Activated CD4-positive, CD25-positive, alpha-beta regulatory T cell treated with anti-CD3 and anti-CD28 coated beads, Interleukin-2, amount 50 U/mL, for 24 hours (primary cell): ENCODE measurements around the gene CADM1.

Experiments used
- ATAC-seq, 2 donors: fragments of 150-1000 bp; cut with Tn5 transposase; one replicate each; pipeline ENCODE4 v1.10.0; 2021; ENCODE audit warnings: mild to moderate bottlenecking in 1 of 2, moderate library complexity in 1 of 2

CADM1 gene

DNA sequence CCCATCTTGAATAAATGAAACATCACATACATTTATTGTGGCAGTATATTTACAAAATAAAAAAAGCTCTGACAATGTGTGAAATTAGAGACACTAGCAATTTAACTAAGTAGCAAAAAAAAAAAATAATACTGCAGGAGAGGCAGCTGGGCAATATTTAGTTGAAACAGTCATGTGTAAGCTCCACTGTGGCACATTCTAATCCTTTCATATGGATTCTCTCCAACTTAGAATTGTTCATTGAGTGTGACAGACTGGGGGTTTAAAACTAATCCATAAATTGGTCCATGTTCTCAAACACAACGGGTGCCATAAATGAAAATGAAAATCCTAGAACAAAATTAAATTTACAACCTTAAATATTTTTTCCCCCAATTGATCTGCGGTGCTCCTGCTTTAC is 302.1 kb downstream of the CADM1 start:
- ATAC-seq, result no peak

DNA sequence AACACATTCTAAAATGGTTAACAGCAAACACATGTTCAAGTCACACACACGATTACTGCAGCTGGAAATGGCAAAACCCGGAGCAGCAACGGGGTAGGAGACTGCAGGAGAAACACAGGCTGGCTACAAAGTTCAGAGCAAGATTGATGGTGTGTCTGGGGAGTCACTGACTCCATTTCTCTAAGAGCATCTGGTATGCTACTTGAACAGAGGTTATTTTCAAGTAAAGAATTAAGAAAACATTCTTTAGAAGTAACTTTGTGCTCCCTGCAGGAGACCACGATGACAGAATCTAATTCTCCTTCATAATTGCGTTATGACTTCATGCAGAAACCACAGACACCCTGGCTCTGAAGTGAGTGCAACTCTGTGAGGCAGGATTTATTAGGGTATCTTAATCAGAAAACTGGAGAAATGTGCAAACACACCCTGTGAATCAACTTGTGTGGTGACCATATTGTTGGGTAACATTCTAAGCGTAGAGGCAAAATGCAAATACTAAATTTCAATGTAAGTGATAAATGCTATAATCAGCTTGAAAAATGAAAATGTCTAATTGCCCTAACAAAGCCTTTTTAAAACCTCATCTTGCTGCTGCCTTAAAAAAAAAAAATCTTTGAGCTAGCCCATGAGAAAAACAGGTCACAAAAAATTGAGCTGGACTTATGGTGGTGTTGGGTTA is 303.0 kb downstream of the CADM1 start:
- ATAC-seq, result peak; percentile 17 to 33

DNA sequence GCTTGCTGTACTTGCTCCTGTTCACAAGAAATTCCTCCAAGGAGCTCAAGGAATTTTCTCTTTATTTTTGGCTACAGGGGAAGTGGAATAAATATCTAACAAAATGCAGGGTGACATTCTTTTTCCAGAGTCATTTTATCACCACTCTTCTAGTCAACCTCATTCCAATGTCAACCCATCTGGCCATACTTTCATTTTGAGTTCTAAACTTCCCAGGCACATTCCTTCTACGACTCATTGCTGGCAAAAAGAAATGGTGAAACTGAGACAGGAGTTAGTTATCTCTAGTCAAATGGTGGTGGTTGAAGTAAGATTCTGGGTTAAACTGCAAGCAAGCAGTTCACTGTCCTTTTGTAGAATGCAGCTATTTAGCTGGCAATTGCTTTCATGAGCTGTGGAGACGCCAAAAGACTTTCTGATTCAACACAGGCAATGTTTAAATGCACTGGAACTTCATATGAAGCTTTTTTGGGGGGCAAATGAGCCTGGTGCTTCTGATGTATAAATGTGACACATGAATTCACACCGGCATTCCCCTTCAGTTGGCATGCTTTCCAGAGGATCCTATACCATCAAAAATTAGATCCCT is 304.6 kb downstream of the CADM1 start:
- no peak for ATAC-seq

DNA sequence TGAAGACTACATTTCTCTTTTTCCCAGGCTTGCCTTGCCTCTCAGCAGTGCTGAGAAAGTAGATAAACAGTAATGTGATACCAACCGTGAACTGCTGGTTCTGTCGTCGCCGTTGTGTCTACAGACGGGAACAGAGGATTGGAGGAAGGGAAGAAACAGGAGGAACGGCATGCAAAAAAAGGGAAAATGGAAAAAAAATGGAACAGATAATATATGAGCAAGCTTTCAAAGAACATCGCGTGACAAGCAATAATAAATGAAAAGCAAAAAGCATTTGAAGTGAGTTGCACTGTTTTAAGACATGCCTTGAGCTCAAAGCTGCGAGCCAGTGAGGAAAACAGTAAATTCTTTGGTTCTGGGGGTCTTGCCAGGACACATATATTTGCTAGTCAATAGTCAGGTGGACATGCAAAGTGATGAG is 305.9 kb downstream of the CADM1 start:
- ATAC-seq, result no peak

DNA sequence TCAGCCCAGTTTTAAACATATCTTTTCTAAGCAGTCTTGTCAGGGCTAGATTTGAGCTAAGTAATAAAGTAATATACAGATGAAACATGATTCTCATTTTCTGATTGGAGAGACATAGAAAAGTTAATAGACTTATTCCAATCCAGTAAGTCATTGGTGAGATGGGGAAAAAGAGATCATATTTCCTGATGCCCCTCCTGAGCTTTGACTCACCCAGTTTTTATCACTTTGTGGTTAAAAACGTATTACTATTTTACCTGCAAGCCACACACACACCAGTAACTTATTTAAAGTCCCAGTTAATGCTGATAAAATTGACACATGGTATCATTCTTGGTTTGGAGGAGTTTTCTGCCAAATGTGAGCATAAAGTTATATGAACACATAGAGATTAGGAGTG is 306.8 kb downstream of the CADM1 start:
- no peak for ATAC-seq

DNA sequence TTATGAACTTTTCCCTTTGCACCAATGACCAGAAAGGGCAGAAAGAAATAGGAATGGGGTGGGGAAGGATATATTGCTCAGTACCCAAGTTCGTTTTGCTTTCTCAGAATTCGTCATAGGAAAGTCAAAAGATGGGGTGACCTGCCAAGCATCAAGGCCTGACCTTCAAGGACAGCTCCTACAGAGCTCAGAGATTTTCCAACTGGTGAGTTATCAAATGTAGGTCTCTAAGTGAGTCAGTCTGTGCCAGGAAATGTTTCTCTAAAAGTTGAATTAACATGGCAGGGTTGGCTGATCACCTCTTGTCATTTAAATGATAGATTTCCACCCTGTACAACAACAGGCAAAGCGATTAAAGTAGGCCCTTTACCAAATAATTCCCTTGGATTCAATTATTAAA is 307.2 kb downstream of the CADM1 start:
- no peak for ATAC-seq

DNA sequence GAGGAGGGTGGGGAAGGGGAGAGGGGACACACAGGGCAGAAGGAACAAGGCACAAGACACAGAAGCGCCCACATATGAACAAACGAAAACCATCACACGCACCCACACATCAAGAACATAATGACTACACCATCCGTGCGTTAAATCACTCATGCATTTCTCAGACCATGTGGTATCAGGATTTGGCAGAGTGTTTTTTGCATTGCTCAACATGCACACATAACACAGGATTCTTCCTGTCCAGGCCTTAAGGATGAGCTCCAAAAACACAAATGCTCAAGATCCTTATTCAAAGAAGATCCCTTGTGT is 309.5 kb downstream of the CADM1 start:
- peak; percentile 63 to 78 for ATAC-seq

DNA sequence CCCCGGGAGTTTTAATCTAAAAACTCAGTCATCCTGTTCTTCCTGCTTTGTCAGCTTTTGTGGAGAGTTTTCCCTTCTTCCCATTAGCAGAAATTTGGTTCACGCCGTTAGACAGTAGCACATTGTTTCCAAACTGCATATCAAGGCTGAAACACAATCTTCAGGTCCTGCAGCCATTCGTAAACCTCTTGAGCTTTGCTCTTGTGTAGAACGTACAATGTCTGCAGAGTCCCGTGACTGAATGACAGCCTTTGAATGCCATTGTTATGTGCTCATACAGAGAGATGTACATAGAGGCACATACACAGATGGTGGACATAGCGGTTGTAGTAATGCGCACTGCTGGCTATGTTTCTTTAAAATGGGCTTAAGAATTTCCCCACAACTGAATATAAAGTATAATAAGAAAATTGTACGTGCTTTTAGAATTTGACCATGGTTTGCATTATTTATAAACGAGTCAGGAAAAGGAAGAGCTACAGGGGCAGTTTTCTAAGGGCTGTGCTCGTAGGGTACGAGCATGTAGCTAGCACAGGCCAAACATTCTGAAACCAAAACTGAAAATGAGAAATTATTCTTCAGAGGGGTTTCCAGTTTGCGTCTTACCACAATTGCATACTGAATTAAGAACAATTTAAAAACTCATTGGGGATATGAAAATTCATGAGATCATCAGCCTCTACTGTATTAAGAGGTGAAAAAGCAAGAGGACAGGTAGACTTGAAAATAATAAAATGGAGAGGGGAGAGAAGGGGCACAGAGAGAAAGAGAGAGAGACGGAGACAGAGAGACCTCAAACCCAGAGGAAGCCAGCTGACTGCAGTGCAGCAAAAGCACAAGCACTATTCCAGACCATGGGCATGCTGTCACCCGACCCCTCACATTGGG is 310.1 kb downstream of the CADM1 start:
- ATAC-seq, result peak; percentile 76 to 80

DNA sequence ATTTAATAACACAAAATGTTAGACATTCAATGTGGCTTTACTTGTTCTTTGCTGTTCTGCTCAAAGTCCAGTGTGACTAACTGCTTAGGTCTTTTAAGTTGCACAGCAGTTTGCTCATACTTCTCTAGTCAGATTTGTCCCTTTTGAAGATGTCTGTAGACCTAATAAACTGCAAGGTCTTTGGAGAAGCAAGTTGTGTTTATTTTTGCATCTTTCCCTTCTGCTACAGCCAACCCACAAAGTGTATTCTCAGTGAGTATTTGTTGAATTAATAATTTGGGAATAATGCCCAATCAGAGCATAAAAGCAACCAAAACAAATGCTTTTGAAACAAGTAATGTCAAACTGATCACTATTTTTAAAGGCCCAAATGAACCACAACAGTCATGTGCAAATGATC is 312.5 kb downstream of the CADM1 start:
- ATAC-seq, result no peak

DNA sequence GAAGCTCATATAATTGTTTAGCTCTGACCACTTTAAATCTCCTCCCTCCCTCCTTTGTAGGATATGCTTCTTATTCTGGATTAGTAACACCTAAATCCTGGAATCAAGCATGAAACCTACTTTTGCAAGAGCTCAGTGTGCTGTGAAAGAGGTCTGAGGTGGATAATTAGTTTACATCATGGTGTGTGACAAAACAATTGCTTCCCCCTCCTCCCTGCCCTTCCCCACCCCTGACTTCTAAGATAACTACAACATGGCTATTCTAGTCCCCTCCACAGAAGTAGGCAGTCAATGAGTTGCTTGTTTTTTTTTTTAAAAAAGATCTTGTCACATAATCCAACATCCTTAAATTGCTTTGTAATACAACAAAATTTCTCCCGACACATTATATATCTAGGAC is 314.0 kb downstream of the CADM1 start:
- no peak for ATAC-seq

DNA sequence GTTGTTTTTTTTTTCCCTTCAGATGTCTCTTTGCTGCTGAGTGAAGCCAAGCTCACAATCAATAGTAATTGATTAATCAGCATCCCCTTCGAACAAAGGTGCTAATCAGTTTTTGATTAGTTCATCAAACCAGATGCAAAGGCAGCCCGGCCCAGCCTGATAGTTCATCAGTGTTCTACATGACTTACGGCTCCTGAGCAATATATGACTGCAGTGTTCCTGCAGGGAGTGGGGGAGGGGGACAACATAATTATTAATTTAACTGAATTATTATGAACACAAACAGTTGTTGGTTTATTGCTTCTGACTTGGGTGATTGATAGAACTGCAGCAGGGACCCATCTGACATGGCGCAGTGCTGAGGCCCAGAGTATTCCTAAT is 315.3 kb downstream of the CADM1 start:
- ATAC-seq, result no peak

DNA sequence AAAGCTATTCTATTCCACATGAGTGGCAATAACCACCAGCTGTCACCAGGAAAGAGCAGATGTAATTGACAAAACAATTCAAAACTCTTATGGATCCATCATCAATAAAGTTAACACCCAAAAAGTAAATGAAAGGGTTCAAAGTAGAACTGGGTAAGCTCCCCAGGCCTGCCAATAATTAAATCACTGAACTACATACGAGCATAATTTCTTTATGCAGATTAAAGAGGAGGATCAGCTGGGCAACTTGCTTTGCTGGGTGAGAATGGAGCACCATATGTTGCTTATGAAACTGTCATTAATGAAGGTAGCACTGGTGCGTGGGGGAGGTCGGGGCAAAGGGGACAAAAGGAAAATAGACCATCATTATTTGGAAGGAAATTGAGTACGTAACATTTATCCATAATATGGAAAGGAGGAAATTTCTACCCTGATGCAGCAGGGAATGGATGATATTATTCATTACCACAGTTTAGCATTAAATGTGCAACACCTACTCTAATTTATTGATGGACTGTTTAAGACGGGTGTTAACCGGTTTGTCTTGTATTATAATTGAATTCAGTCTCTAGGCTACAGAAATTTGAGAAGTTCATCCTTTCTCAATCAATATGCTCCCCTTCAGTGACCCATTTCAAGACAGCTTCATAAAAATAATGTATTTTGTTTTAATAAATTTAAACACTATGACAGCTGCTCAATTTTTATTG is 315.9 kb downstream of the CADM1 start:
- no peak for ATAC-seq

DNA sequence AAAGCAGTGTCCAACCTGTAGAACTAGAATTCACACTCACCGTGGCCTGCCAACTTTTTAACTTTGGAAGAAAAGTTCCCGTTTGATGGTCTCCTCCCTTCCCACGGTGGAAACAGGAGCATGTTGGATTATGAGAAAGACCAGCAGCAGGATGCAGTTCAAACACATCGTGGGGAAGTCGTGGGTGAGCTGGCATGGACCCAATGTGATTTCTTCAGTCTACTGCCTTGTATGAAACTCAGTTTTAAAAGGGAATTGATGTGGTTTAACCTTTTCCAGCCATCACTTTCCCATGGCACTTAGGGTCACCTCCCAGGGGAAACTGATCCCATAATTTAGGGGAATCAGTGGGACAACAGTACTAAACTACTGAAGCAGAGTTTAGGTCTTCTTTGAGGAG is 318.3 kb downstream of the CADM1 start:
- no peak for ATAC-seq

DNA sequence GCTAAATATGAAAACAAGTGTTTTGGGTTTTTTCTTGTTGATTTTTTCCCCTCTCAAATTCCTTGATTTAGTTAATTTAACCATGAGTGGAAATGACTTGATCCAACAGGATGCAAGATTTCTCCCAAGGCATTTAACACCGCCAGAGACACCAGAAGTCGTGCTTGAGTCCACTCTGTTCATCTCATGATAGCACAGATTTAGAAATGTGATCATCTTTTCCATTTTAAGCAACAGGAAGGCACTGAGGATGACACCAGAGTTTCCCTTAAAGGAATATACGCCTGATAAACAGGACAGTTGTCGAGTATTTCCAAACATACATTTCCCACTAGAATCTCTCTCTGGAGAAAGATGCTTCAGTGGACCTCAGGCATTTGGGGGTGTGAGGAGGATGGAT is 318.7 kb downstream of the CADM1 start:
- ATAC-seq, result no peak

DNA sequence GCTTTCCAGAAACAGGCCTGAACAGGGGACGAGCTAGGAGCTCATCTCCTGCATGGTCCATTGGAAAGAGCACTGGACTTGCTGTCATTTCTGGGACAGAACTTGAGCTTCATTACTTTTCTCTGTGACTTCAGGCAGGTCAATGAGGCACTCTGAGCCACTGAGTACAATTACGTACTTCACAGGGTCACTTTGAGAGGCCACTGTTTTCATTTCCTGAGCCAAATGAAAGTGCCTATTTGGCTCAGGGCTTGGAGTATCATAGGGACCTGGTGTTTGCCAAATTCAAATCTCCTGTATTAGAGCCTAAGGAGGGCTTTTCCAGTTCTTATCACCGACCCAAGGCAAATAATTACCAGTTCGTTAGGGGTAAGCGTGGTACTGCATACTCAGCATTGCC is 319.3 kb downstream of the CADM1 start:
- no peak for ATAC-seq

DNA sequence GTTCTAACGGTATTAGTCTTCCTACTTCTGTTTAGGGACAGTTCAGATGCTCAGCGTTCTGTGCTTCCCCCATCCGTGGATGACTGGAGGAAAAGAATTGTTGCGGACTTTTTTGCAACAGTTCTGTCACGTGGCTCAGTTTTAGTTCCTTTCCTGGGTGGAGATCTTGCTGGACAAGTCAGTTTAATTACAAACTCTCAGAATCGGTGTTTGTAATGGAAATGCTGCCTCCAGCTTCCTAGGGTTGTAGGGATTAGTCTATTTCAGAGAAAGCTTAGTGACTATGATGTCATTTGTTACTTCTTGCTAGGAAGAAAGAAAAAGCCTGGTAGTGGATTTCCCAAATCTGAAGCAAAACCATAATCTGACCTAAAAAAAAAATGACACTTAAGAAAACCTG is 320.4 kb downstream of the CADM1 start:
- no peak for ATAC-seq

DNA sequence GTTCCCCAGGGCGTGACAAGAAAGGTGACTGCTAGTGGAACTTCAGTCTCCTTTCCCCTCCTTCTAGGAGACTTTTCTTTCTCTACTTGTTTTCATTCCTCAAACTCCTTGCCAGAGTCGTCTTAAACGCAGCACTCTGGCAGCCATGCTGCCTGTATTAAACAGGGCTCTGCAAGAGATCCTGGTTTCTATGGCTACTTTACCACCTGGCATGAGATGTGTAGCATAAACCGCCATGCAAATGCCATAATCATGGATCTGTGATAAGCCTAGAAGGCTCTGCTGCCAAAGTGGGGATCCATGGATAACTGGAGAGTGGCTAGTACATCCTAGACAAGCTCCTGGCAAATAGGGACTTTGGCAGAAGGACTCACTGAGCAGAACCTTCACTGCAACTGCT is 321.1 kb downstream of the CADM1 start:
- no peak for ATAC-seq

DNA sequence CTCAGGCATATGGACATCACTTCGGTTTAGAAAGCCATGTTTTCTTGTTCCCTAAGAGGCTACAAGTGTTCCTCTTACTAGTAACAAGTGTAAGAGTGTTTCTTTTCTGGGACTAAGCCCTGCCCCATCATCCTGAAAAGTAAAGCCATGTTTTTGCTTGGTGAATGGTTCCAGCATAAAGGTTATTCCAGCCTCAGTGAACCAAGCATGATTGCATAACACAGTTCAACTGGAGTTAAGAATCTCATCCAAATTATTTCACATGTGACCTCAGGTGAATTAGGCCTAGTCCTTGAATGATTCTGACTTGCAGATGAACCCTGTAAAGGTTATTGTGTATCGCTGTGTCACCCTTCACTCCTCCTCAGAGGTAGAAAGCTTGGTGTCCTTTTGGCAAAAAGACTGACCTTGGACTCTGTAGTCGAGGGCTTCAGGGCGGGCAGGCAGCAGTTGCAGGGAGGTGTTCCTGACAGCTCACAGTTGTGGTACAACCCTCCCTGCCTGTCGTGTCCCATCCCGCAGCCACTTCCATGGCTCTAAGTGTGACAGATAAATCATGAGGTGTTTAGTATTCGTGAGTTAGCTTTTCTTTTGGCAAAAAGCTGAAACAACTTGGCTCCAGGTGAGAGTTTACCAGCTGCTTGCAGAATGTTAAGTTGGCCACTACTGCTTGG is 321.8 kb downstream of the CADM1 start:
- ATAC-seq, result no peak

DNA sequence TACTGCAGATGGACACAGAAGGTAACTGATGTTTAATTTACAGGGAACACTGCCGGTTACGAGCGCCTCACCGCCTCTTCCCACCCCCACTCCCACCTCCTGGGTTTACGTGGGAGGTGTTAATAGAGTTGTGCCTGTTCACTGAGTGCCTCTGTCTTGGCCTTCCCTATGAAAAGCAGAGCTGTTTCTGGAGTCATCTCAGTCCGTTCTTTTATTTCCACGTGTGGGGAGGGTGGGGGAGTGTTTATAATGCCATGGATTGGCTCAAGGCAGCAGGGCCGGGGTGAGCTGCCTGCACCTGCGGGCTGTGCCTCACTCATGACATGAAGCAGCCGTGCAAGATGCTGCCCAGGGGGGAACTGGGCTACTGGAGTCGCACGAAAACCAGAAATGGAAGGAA is 322.7 kb downstream of the CADM1 start:
- ATAC-seq, result no peak

DNA sequence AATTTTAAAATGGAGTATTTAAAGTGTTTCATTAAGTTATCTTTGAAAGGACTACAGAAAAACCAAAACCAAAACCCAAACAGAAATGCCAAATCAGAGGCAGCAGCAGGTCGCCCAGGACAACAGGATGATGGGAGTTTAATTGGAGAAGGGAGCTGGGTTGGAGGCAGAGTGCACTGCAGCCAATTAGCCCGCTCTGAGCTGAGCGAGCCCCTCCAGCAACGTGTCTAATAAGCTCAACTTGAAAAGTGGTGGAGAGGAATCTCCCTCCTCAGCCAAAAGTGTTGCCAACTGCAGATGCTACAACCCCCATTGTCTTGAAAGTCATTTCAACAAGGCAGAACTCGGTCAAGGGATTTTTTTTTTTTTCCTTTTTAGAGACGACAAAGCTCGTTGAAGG is 323.9 kb downstream of the CADM1 start:
- no peak for ATAC-seq

DNA sequence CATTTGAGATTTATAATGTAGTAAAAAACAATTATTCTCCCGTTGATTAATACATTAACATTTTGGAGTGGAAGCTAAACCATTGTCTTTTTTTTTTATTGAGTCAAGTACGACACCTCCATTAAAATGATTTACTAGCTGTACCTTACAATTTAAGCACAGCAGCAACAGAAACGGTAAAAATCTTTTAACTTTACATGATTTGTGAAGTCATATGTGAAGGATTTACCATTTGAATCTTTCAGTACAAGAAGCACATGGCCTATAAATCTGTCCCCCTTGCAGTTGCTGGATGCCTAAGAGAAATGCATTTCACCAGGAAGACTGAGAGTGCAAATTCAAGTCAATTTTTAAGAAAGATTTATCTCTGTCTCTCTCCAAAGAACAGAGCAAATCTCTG is 324.6 kb downstream of the CADM1 start:
- ATAC-seq, result no peak

DNA sequence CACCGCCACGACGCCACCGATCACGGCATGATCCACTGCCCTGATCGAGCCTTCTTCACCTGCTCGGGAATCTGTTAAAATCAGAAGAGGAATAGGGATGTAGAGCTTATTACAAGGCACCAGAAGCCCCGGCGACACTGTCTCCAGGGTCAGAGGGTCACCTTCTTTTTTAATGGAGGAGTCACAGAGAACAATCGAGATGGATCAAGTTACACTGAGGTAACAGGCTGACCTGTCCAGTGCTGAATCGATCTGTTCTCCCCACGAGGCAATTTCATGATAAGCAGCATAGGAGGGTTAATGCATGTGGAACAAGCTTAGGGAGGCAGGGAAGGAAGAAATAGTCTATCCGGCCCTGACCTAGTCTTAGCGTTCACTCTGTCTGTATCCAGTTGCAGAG is 325.5 kb downstream of the CADM1 start:
- ATAC-seq, result no peak

DNA sequence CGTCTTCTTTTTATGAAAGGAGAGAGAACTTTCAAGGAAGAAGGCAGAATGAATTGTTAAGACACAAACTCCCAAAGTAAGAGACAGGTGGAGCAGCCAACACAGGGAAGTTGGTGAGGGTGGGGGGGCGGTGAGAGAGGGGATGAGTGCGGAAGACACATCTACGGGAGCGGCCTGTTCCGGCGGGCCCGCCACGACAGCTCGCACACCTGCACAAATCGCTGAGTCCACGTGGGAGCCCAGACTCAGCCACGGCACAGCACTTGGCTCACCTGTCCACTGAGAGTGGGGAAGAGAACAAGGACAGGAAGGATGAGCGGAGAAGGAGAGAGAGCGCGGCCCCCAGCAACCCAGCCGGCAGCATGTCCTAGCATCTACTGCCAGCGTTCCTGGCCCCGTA is 331.1 kb downstream of the CADM1 start:
- ATAC-seq, result no peak
